H1 (cell line): ENCODE results near the gene PRKD1. TPM values are rescaled to one million over a fixed set of nuclear protein-coding genes. Genes with fewer than 3 reads are reported as not detected.

Experiments used
- CTCF ChIA-PET: fragments of 300-600 bp; sonication (Branson Sonifier 250); formaldehyde crosslinking; loops from one replicate; lab custom pipeline; 2021; ENCODE audit not compliant: partially characterized antibody; lab: Charles Lee
- POLR2A ChIA-PET: fragments of 300-600 bp; sonication (Branson Sonifier 250); formaldehyde crosslinking; loops from one replicate; lab custom pipeline; 2021; ENCODE audit warnings: inconsistent platforms; ENCODE audit not compliant: partially characterized antibody; lab: Charles Lee
- DNase-seq, 2 experiments: peaks; one replicate each; pipeline versions ENCODE4 v3.0.0 to v3.0.0-alpha.2; 2010 to 2022; ENCODE audit warnings: low spot score in 2 of 2, low read depth in 1 of 2, mixed read lengths in 1 of 2
- FAIRE-seq: peaks from 2 replicates; lab custom pipeline; 2011; peaks lifted over from hg19 to GRCh38; lab: Jason Lieb, UNC
- H2AFZ ChIP-seq: 2 replicates; pipeline ENCODE4 v1.8.1; 2012; ENCODE audit warnings: low read length, inconsistent platforms
- H2AK5ac ChIP-seq: 2 replicates; pipeline ENCODE4 v1.6.1; 2013; ENCODE audit warnings: low read depth, low read length
- H2BK120ac ChIP-seq: replicated peaks from 2 replicates; pipeline ENCODE3; 2013; ENCODE audit warnings: low read depth, low read length, inconsistent platforms
- H2BK12ac ChIP-seq: 2 replicates; pipeline ENCODE4 v1.6.1; 2013; ENCODE audit warnings: low read depth, low read length
- H2BK15ac ChIP-seq: 2 replicates; pipeline ENCODE4 v1.6.1; 2013; ENCODE audit warnings: low read length
- H2BK20ac ChIP-seq: 2 replicates; pipeline ENCODE4 v1.6.1; 2013; ENCODE audit warnings: low read length
- H2BK5ac ChIP-seq: 2 replicates; pipeline ENCODE4 v1.6.1; 2013; ENCODE audit warnings: low read depth, low read length
- H3K14ac ChIP-seq: 2 replicates; pipeline ENCODE4 v1.6.1; 2013; ENCODE audit warnings: inconsistent platforms; ENCODE audit not compliant: insufficient read length
- H3K18ac ChIP-seq: 2 replicates; pipeline ENCODE4 v1.6.1; 2013; ENCODE audit warnings: low read length; ENCODE audit errors: extremely low read depth
- H3K23ac ChIP-seq: 2 replicates; pipeline ENCODE4 v1.6.1; 2013; ENCODE audit warnings: inconsistent platforms; ENCODE audit not compliant: insufficient read length
- H3K23me2 ChIP-seq: 2 replicates; pipeline ENCODE4 v1.6.1; 2013; ENCODE audit warnings: low read depth, low read length
- H3K27ac ChIP-seq: 2 replicates; pipeline ENCODE4 v1.6.1; 2011; ENCODE audit warnings: low read depth, low read length, inconsistent platforms
- H3K27me3 ChIP-seq, 4 experiments: replicated peaks in 1 of 4; 1 replicate in 1 of 4; 2 replicates in 3 of 4; pipeline versions ENCODE4 v1.6.1 to v1.8.1; 2011 to 2013; ENCODE audit warnings: low read length in 3 of 4, mild to moderate bottlenecking in 3 of 4, inconsistent platforms in 2 of 4, mixed read lengths in 2 of 4, moderate library complexity in 1 of 4; ENCODE audit not compliant: control insufficient read depth in 3 of 4, insufficient read depth in 3 of 4; ENCODE audit errors: extremely low read depth in 1 of 4
- H3K36me3 ChIP-seq, 4 experiments: 2 replicates each; pipeline versions ENCODE4 v1.6.1 to v1.8.1; 2011 to 2013; ENCODE audit warnings: mild to moderate bottlenecking in 4 of 4, low read length in 3 of 4, moderate library complexity in 2 of 4, control low read depth in 1 of 4, inconsistent platforms in 1 of 4; ENCODE audit not compliant: insufficient read depth in 4 of 4, control insufficient read depth in 2 of 4
- H3K4ac ChIP-seq: replicated peaks from 2 replicates; pipeline ENCODE3; 2013; ENCODE audit warnings: low read length, low read depth, mixed read lengths, inconsistent platforms; ENCODE audit not compliant: insufficient read length
- H3K4me1 ChIP-seq, 4 experiments: replicated peaks in 1 of 4; 1 replicate in 1 of 4; 2 replicates in 3 of 4; pipeline versions ENCODE4 v1.6.1 to v1.8.1; 2011 to 2013; ENCODE audit warnings: low read length in 3 of 4, inconsistent platforms in 2 of 4, mixed read lengths in 1 of 4; ENCODE audit not compliant: insufficient read depth in 4 of 4, control insufficient read depth in 3 of 4
- H3K4me2 ChIP-seq, 2 experiments: 2 replicates each; pipeline versions ENCODE4 v1.6.1 to v1.8.1; 2011 to 2013; ENCODE audit warnings: low read depth in 2 of 2, low read length in 2 of 2, control low read depth in 1 of 2, inconsistent platforms in 1 of 2, mild to moderate bottlenecking in 1 of 2; ENCODE audit not compliant: insufficient read depth in 1 of 2
- H3K4me3 ChIP-seq, 4 experiments: fragments of 200-600, 300-600 bp in 1 of 4; sonication (generic), shearing (Covaris generic), sonication (Bioruptor Twin) in 1 of 4; 2 replicates each; pipeline versions ENCODE4 v1.5.1 to v1.8.1; 2011 to 2016; ENCODE audit warnings: low read length in 4 of 4, low read depth in 3 of 4, control low read depth in 2 of 4, inconsistent platforms in 2 of 4, mild to moderate bottlenecking in 2 of 4, mixed read lengths in 1 of 4, moderate library complexity in 1 of 4; ENCODE audit not compliant: insufficient read depth in 2 of 4; ENCODE audit errors: extremely low read depth in 1 of 4
- H3K56ac ChIP-seq: replicated peaks from 2 replicates; pipeline ENCODE3; 2013; ENCODE audit warnings: low read depth, mild to moderate bottlenecking, mixed read lengths, low read length, inconsistent platforms; ENCODE audit not compliant: insufficient read length
- H3K79me1 ChIP-seq: 2 replicates; pipeline ENCODE4 v1.6.1; 2013; ENCODE audit warnings: low read depth, low read length, control low read depth
- H3K79me2 ChIP-seq, 2 experiments: 2 replicates each; pipeline versions ENCODE4 v1.6.1 to v1.8.1; 2012 to 2013; ENCODE audit warnings: low read length in 2 of 2, mild to moderate bottlenecking in 2 of 2, inconsistent platforms in 1 of 2; ENCODE audit not compliant: insufficient read depth in 2 of 2, control insufficient read depth in 1 of 2
- H3K9ac ChIP-seq, 4 experiments: replicated peaks in 1 of 4; 1 replicate in 1 of 4; 2 replicates in 3 of 4; pipeline versions ENCODE4 v1.6.1 to v1.8.1; 2011 to 2013; ENCODE audit warnings: low read depth in 3 of 4, low read length in 3 of 4, control low read depth in 2 of 4, mild to moderate bottlenecking in 2 of 4, moderate library complexity in 2 of 4, inconsistent platforms in 1 of 4; ENCODE audit errors: extremely low read depth in 1 of 4
- H3K9me3 ChIP-seq, 2 experiments: 2 replicates each; pipeline versions ENCODE4 v1.6.1 to v1.8.1; 2012 to 2013; ENCODE audit warnings: mild to moderate bottlenecking in 2 of 2, moderate library complexity in 2 of 2, control low read depth in 1 of 2, inconsistent platforms in 1 of 2, low read depth in 1 of 2, low read length in 1 of 2, mixed read lengths in 1 of 2; ENCODE audit not compliant: insufficient read depth in 2 of 2
- H4K20me1 ChIP-seq, 2 experiments: replicated peaks in 1 of 2; 2 replicates each; pipeline versions ENCODE3 to v1.8.1; 2011 to 2013; ENCODE audit warnings: inconsistent platforms in 2 of 2, low read length in 2 of 2, mild to moderate bottlenecking in 1 of 2; ENCODE audit not compliant: insufficient read depth in 2 of 2, control insufficient read depth in 1 of 2
- H4K5ac ChIP-seq: 2 replicates; pipeline ENCODE4 v1.6.1; 2013; ENCODE audit warnings: low read length, low read depth, mixed read lengths, inconsistent platforms; ENCODE audit not compliant: insufficient read length
- H4K8ac ChIP-seq: 2 replicates; pipeline ENCODE4 v1.8.0; 2013; ENCODE audit warnings: mild to moderate bottlenecking, moderate library complexity, low read length, inconsistent platforms; ENCODE audit not compliant: insufficient read depth; ENCODE audit errors: extremely low read depth
- H4K91ac ChIP-seq: replicated peaks from 2 replicates; pipeline ENCODE3; 2013; ENCODE audit warnings: low read length, mixed read lengths, inconsistent platforms; ENCODE audit not compliant: insufficient read length
- CHD2 ChIP-seq: IDR thresholded peaks from 2 replicates; pipeline ENCODE4 v1.6.1; 2012; ENCODE audit warnings: low read length, improper control_type of control experiment
- FOSL1 ChIP-seq: IDR thresholded peaks from 2 replicates; pipeline ENCODE4 v1.6.1; 2011; ENCODE audit warnings: mild to moderate bottlenecking, low read depth, low read length, moderate library complexity; ENCODE audit not compliant: insufficient read depth
- KDM5A ChIP-seq: fragments of 200-600 bp; IDR thresholded peaks from 2 replicates; pipeline ENCODE4 v1.7.1; 2012; ENCODE audit warnings: mild to moderate bottlenecking, low read length, inconsistent platforms, mixed read lengths
- RFX5 ChIP-seq: IDR thresholded peaks from 2 replicates; pipeline ENCODE4 v1.6.1; 2011; ENCODE audit warnings: low read depth, low read length, improper control_type of control experiment, borderline replicate concordance
- RXRA ChIP-seq: IDR thresholded peaks from 2 replicates; pipeline ENCODE4 v1.6.1; 2011; ENCODE audit warnings: low read depth, mild to moderate bottlenecking, low read length, moderate library complexity; ENCODE audit not compliant: insufficient read depth
- SIRT6 ChIP-seq: IDR thresholded peaks from one replicate; pipeline ENCODE4 v1.7.1; 2012; ENCODE audit warnings: low read length, inconsistent platforms
- SP2 ChIP-seq: IDR thresholded peaks from 2 replicates; pipeline ENCODE4 v1.6.1; 2012; ENCODE audit warnings: mild to moderate bottlenecking, low read length, inconsistent platforms
- WGBS, 2 experiments: shearing (Covaris generic) in 1 of 2; methylation state at CpG; one replicate each; pipeline versions ENCODE4 v1.1.6 to v1.1.7; 2013 to 2015; ENCODE audit warnings: low lambda C conversion rate in 2 of 2, mixed read lengths in 2 of 2, inconsistent platforms in 1 of 2, low coverage in 1 of 2, missing lambda C conversion rate in 1 of 2; ENCODE audit not compliant: insufficient replicate concordance in 2 of 2, insufficient coverage in 1 of 2, insufficient read length in 1 of 2; ENCODE audit errors: extremely low coverage in 1 of 2, missing lambda C conversion rate in 1 of 2; 5-methylcytosine and 5-hydroxymethylcytosine counted together
- polyA plus RNA-seq, 7 experiments: library from polyadenylated mRNA; depleted of rRNA in 3 of 7; stranded (reverse) in 5 of 7; unstranded in 2 of 7; fragments of >200 nt in 5 of 7; fragments of 200-250 nt in 2 of 7; gene quantifications; 1 replicate in 5 of 7; 2 replicates in 1 of 7; 4 replicates in 1 of 7; pipeline versions ENCODE4 v1.2.1 to v1.2.3, GENCODE V29; 2011 to 2013; ENCODE audit warnings: missing spikeins in 2 of 7, mixed read lengths in 2 of 7
- total RNA-seq: library from RNA; stranded (reverse); fragmentation: NEBNext Ultra II Directional; extraction: Animal tissue kit (Norgen Biotek cat#: 25700); gene quantifications from 2 replicates; pipeline ENCODE4 v1.2.1, GENCODE V29; 2021

The PRKD1 gene
- total and polyA plus RNA-seq, 2 of the 8 experiments (the other 6 are each of a cell fraction or from before 2014, with no cell fraction given) = 3.6 to 6.8 TPM

GRCh38 chr14:29712601-29713000 is 215.0 kb downstream of the PRKD1 start:
- Histone ChIP-seq H2BK120ac (no peak overlapping the region), H3K23me2 (no peaks in the 10 kb centered on the region), H3K27ac (no peak overlapping the region), H3K4ac (no peak overlapping the region), H3K4me1 (no peaks in the 10 kb centered on the region), H2BK15ac (no peak overlapping the region), H3K18ac (no peak overlapping the region), H4K8ac (no peak overlapping the region), H3K4me2 (no peak overlapping the region), H3K23ac (no peak overlapping the region), H4K91ac (no peak overlapping the region)
- FAIRE-seq = no peak
- no peak for DNase-seq
- no peak for TF ChIP-seq CHD2
- no peak for TF ChIP-seq KDM5A
- TF ChIP-seq RXRA = no peak
- TF ChIP-seq SP2 = no peak
- TF ChIP-seq FOSL1 = no peak
- TF ChIP-seq RFX5 = no peak
- TF ChIP-seq SIRT6 = no peak
- TF ChIP-seq, all 59 proteins: peak for 0
- H2AK5ac ChIP-seq = no peak overlapping the region
- no peaks in the 10 kb centered on the region for H3K27me3 ChIP-seq
- no peaks in the 10 kb centered on the region for H3K79me2 ChIP-seq
- no peak overlapping the region for H2AFZ ChIP-seq
- H3K14ac ChIP-seq = no peak overlapping the region
- H3K9ac ChIP-seq = no peak overlapping the region
- 88% methylated on average over 1 of the region's 1 CpG; no CpG with 5 or more reads in 1 of the 2 experiments for WGBS, 2 experiments
- ChIA-PET POLR2A (no interaction called here), CTCF (no interaction called here)
- H4K20me1 ChIP-seq = no peaks in the 10 kb centered on the region
- H3K4me3 ChIP-seq = no peak overlapping the region
- H2BK20ac ChIP-seq = no peak overlapping the region
- no peak overlapping the region for H3K56ac ChIP-seq
- no peaks in the 10 kb centered on the region for H3K36me3 ChIP-seq
- H2BK12ac ChIP-seq = no peak overlapping the region
- no peaks in the 10 kb centered on the region for H3K9me3 ChIP-seq
- no peak overlapping the region for H4K5ac ChIP-seq
- no peaks in the 10 kb centered on the region for H3K79me1 ChIP-seq
- H2BK5ac ChIP-seq = no peak overlapping the region
